WTC11 (cell line): Measurements from ENCODE around the gene AGAP1. TPM values are rescaled to one million over a fixed set of nuclear protein-coding genes. Genes with fewer than 3 reads are reported as not detected.

ENCODE experiments used
- ATAC-seq: fragments of 200-7000 bp; cut with Tn5 transposase; 2 replicates; pipeline ENCODE4 v1.10.0; 2021; ENCODE audit warnings: mild to moderate bottlenecking, moderate library complexity
- CTCF ChIA-PET: fragments of 300-600 bp; sonication (Branson Sonifier 250); formaldehyde crosslinking; loops from one replicate; lab custom pipeline; 2021; ENCODE audit warnings: antibody characterized with exemption; lab: Charles Lee
- POLR2A ChIA-PET: fragments of 350-600 bp; sonication (Branson Sonifier 250); formaldehyde crosslinking; loops from one replicate; lab custom pipeline; 2021; ENCODE audit warnings: antibody characterized with exemption; lab: Charles Lee
- DNase-seq: peaks from one replicate; pipeline ENCODE4 v3.0.0; 2021; ENCODE audit warnings: low spot score
- H3K27ac Mint-ChIP-seq: 2 replicates; pipeline ENCODE4 v1.8.0; 2021; ENCODE audit warnings: mixed read lengths
- H3K27me3 Mint-ChIP-seq: 2 replicates; pipeline ENCODE4 v1.8.0; 2021; ENCODE audit warnings: low read depth, mild to moderate bottlenecking, moderate library complexity, mixed read lengths
- H3K36me3 Mint-ChIP-seq: 2 replicates; pipeline ENCODE4 v1.8.0; 2021; ENCODE audit warnings: mixed read lengths
- H3K4me1 Mint-ChIP-seq: 2 replicates; pipeline ENCODE4 v1.8.0; 2022; ENCODE audit warnings: mixed read lengths
- H3K4me3 Mint-ChIP-seq: 2 replicates; pipeline ENCODE4 v1.8.0; 2021; ENCODE audit warnings: mild to moderate bottlenecking, moderate library complexity, mixed read lengths
- H3K9me3 Mint-ChIP-seq: 2 replicates; pipeline ENCODE4 v1.8.0; 2021; ENCODE audit warnings: mixed read lengths
- CBFB ChIP-seq: sonication (generic); formaldehyde crosslinking; IDR thresholded peaks from 2 replicates; pipeline ENCODE4 v1.8.1; 2022; ENCODE audit warnings: mild to moderate bottlenecking, low read depth, missing genetic modification reagents
- CREB1 ChIP-seq: sonication (generic); formaldehyde crosslinking; IDR thresholded peaks from 2 replicates; pipeline ENCODE4 v1.8.0; 2023; ENCODE audit warnings: mild to moderate bottlenecking, missing genetic modification reagents
- CREM ChIP-seq: sonication (generic); formaldehyde crosslinking; IDR thresholded peaks from 2 replicates; pipeline ENCODE4 v1.8.1; 2022; ENCODE audit warnings: mild to moderate bottlenecking, missing genetic modification reagents, moderate library complexity
- E2F5 ChIP-seq: sonication (generic); formaldehyde crosslinking; IDR thresholded peaks from 2 replicates; pipeline ENCODE4 v1.8.1; 2022; ENCODE audit warnings: mild to moderate bottlenecking, moderate library complexity, missing genetic modification reagents
- ELF4 ChIP-seq: sonication (generic); formaldehyde crosslinking; IDR thresholded peaks from 2 replicates; pipeline ENCODE4 v1.8.1; 2022; ENCODE audit warnings: low read depth, mild to moderate bottlenecking, moderate library complexity, missing genetic modification reagents
- ERG ChIP-seq: fragments of 250-450 bp; sonication (Bioruptor Pico); IDR thresholded peaks from 2 replicates; pipeline ENCODE4 v1.8.0; 2021; ENCODE audit warnings: mild to moderate bottlenecking
- ESRRA ChIP-seq: sonication (generic); formaldehyde crosslinking; IDR thresholded peaks from 2 replicates; pipeline ENCODE4 v1.8.1; 2022; ENCODE audit warnings: mild to moderate bottlenecking, missing genetic modification reagents, borderline replicate concordance
- FOXJ3 ChIP-seq: sonication (generic); formaldehyde crosslinking; IDR thresholded peaks from 2 replicates; pipeline ENCODE4 v1.9.0; 2021; ENCODE audit warnings: missing genetic modification reagents, mild to moderate bottlenecking, borderline replicate concordance
- GRHL2 ChIP-seq: fragments of 250-450 bp; sonication (Bioruptor Pico); IDR thresholded peaks from 2 replicates; pipeline ENCODE4 v1.8.0; 2022; ENCODE audit warnings: mild to moderate bottlenecking, moderate library complexity; ENCODE audit not compliant: insufficient replicate concordance, severe bottlenecking
- GTF2I ChIP-seq: fragments of 250-450 bp; sonication (Bioruptor Pico); conservative IDR thresholded peaks from 2 replicates; pipeline ENCODE4 v1.4.0; 2021; ENCODE audit warnings: mild to moderate bottlenecking
- HMGA2 ChIP-seq: fragments of 250-450 bp; sonication (Bioruptor Pico); IDR thresholded peaks from 2 replicates; pipeline ENCODE4 v1.4.0; 2021; ENCODE audit warnings: mild to moderate bottlenecking, moderate library complexity
- HMGXB4 ChIP-seq: sonication (generic); formaldehyde crosslinking; IDR thresholded peaks from 2 replicates; pipeline ENCODE4 v1.8.1; 2023; ENCODE audit warnings: mild to moderate bottlenecking, moderate library complexity, missing genetic modification reagents
- MYBL2 ChIP-seq: sonication (generic); formaldehyde crosslinking; IDR thresholded peaks from 2 replicates; pipeline ENCODE4 v1.8.1; 2023; ENCODE audit warnings: mild to moderate bottlenecking, moderate library complexity, missing genetic modification reagents
- NFATC4 ChIP-seq: fragments of 250-450 bp; sonication (Bioruptor Pico); IDR thresholded peaks from 2 replicates; pipeline ENCODE4 v1.9.0; 2021; ENCODE audit warnings: mild to moderate bottlenecking
- NR3C1 ChIP-seq: sonication (generic); formaldehyde crosslinking; conservative IDR thresholded peaks from 2 replicates; pipeline ENCODE4 v1.8.1; 2023; ENCODE audit warnings: low read depth, mild to moderate bottlenecking, missing genetic modification reagents
- RELA ChIP-seq: sonication (generic); formaldehyde crosslinking; IDR thresholded peaks from 2 replicates; pipeline ENCODE4 v1.8.1; 2022; ENCODE audit warnings: missing genetic modification reagents, mild to moderate bottlenecking, borderline replicate concordance
- SOX15 ChIP-seq: fragments of 250-450 bp; sonication (Bioruptor Pico); IDR thresholded peaks from 2 replicates; pipeline ENCODE4 v1.9.0; 2021; ENCODE audit warnings: mild to moderate bottlenecking
- STAT6 ChIP-seq: sonication (generic); formaldehyde crosslinking; conservative IDR thresholded peaks from 2 replicates; pipeline ENCODE4 v1.8.1; 2023; ENCODE audit warnings: mild to moderate bottlenecking, low read depth, missing genetic modification reagents, moderate library complexity
- TCF7 ChIP-seq: sonication (generic); formaldehyde crosslinking; IDR thresholded peaks from 2 replicates; pipeline ENCODE4 v1.8.0; 2022; ENCODE audit warnings: mild to moderate bottlenecking, low read depth, missing genetic modification reagents, moderate library complexity
- TEAD4 ChIP-seq: sonication (generic); formaldehyde crosslinking; IDR thresholded peaks from 2 replicates; pipeline ENCODE4 v1.8.0; 2022; ENCODE audit warnings: mild to moderate bottlenecking, missing genetic modification reagents
- USF1 ChIP-seq: sonication (generic); formaldehyde crosslinking; IDR thresholded peaks from 2 replicates; pipeline ENCODE4 v1.8.0; 2022; ENCODE audit warnings: mild to moderate bottlenecking, missing genetic modification reagents
- ZNF138 ChIP-seq: sonication (generic); formaldehyde crosslinking; conservative IDR thresholded peaks from 2 replicates; pipeline ENCODE4 v1.8.1; 2022; ENCODE audit warnings: mild to moderate bottlenecking, moderate library complexity, missing genetic modification reagents
- ZNF232 ChIP-seq: sonication (generic); formaldehyde crosslinking; IDR thresholded peaks from 2 replicates; pipeline ENCODE4 v1.8.0; 2022; ENCODE audit warnings: mild to moderate bottlenecking, missing genetic modification reagents
- total RNA-seq: library from RNA; stranded (reverse); gene quantifications from 3 replicates; pipeline ENCODE4 v1.2.3, GENCODE V29; 2021

AGAP1 gene
- total RNA-seq, 1 experiment from 2014 or later = 49.3 TPM

- Mint-ChIP-seq H3K27me3 (no peaks in the 10 kb centered on the region), H3K27ac (0 out of 2 replicates have a peak overlapping the region, but pooled peaks have one; percentile 23), H3K4me1 (peaks cover 38% of the 10 kb centered on the region), H3K9me3 (peaks cover 9% of the 10 kb centered on the region), H3K4me3 (no peak overlapping the region), H3K36me3 (peaks cover 15% of the 10 kb centered on the region)
- TF ChIP-seq ELF4 (CRISPR knock-in tag) (no peak), CREB1 (no peak), MYBL2 (CRISPR knock-in tag) (no peak), SOX15 (CRISPR knock-in tag) (no peak), NR3C1 (CRISPR knock-in tag) (no peak), CBFB (no peak), TEAD4 (CRISPR knock-in tag) (no peak), TCF7 (CRISPR knock-in tag) (no peak), USF1 (CRISPR knock-in tag) (no peak), HMGA2 (CRISPR knock-in tag) (no peak), NFATC4 (CRISPR knock-in tag) (no peak), STAT6 (CRISPR knock-in tag) (no peak), FOXJ3 (CRISPR knock-in tag) (no peak), E2F5 (CRISPR knock-in tag) (no peak), HMGXB4 (CRISPR knock-in tag) (no peak), ZNF232 (CRISPR knock-in tag) (no peak), CREM (no peak), ERG (no peak)
- ATAC-seq (no peak), DNase-seq (no peak)
- CTCF ChIA-PET = interaction anchor here (0.7 to 1.2 kb wide), 3 partner anchors 7 to 31 kb away, joined by 3 to 4 read pairs (median 3); no protein-coding TSS in a partner anchor
- POLR2A ChIA-PET = interaction anchor here (1.0 kb wide), 1 partner anchor 12 kb away, joined by 3 read pairs; no protein-coding TSS in a partner anchor
Measured at GRCh38 chr2:235564066-235564465, 70.2 kb downstream of the AGAP1 start.

- TF ChIP-seq GRHL2 (no peak), ZNF138 (CRISPR knock-in tag) (no peak), SOX15 (CRISPR knock-in tag) (no peak), ESRRA (CRISPR knock-in tag) (no peak), RELA (CRISPR knock-in tag) (0 out of 2 replicates have a peak, but pooled peaks have one; percentile 46), GTF2I (no peak)
- ChIA-PET CTCF (interaction anchor here (1.2 kb wide), 1 partner anchor 29 kb away, joined by 4 read pairs; no protein-coding TSS in a partner anchor), POLR2A (no interaction called here)
- no peak for ATAC-seq
- Mint-ChIP-seq H3K4me3 (no peak overlapping the region), H3K9me3 (peaks cover 9% of the 10 kb centered on the region), H3K36me3 (peaks cover 15% of the 10 kb centered on the region), H3K27ac (peak overlapping the region; percentile 70; the same call in 1 of the 2 replicates), H3K27me3 (no peaks in the 10 kb centered on the region), H3K4me1 (peaks cover 43% of the 10 kb centered on the region)
- DNase-seq = no peak
Measured at GRCh38 chr2:235564884-235565530, 71.2 kb downstream of the AGAP1 start.
